Measurements from ENCODE around the gene NDUFV2.
"Not testable (repeated sequence)": the region's sequence is repeated elsewhere in the genome, so short reads cannot be mapped to it uniquely, and the experiment has no call there.

The NDUFV2 gene

GRCh38 chr18:9091066-9091476 is 11.4 kb upstream of the NDUFV2 start:
- DNase-seq = no peak

- DNase-seq = no peak
Measured at GRCh38 chr18:9092665-9093064, 9.8 kb upstream of the NDUFV2 start.

- DNase-seq = not testable (repeated sequence)
Measured at GRCh38 chr18:9093109-9093508, 9.4 kb upstream of the NDUFV2 start.

GRCh38 chr18:9094307-9095226 is 7.9 kb upstream of the NDUFV2 start:
- DNase-seq = no peak

GRCh38 chr18:9095297-9096006 is 7.0 kb upstream of the NDUFV2 start:
- no peak for DNase-seq

GRCh38 chr18:9096007-9096371 is 6.5 kb upstream of the NDUFV2 start:
- no peak for DNase-seq

GRCh38 chr18:9096685-9097084 is 5.8 kb upstream of the NDUFV2 start:
- DNase-seq = no peak

- no peak for DNase-seq
Measured at GRCh38 chr18:9097349-9097748, 5.2 kb upstream of the NDUFV2 start.

- DNase-seq = no peak
Measured at GRCh38 chr18:9100796-9101195, 1.7 kb upstream of the NDUFV2 start.

- peak; percentile 50 for DNase-seq
Measured at GRCh38 chr18:9101730-9102507, 580 bp upstream of the NDUFV2 start.

GRCh38 chr18:9103376-9103873 is 926 bp downstream of the NDUFV2 start:
- DNase-seq = no peak

- DNase-seq = peak; percentile 46
Measured at GRCh38 chr18:9104244-9104901, 1.9 kb downstream of the NDUFV2 start.

GRCh38 chr18:9105420-9105819 is 2.9 kb downstream of the NDUFV2 start:
- DNase-seq = no peak

- DNase-seq = no peak
Measured at GRCh38 chr18:9106094-9106493, 3.6 kb downstream of the NDUFV2 start.

GRCh38 chr18:9106800-9107584 is 4.5 kb downstream of the NDUFV2 start:
- DNase-seq = no peak

- no peak for DNase-seq
Measured at GRCh38 chr18:9108911-9109310, 6.4 kb downstream of the NDUFV2 start.

- no peak for DNase-seq
Measured at GRCh38 chr18:9109523-9109922, 7.0 kb downstream of the NDUFV2 start.

GRCh38 chr18:9113468-9114149 is 11.1 kb downstream of the NDUFV2 start:
- DNase-seq = no peak

GRCh38 chr18:9115984-9116383 is 13.5 kb downstream of the NDUFV2 start:
- no peak for DNase-seq

GRCh38 chr18:9117980-9118841 is 15.7 kb downstream of the NDUFV2 start:
- DNase-seq = no peak

All from NCI-H146 (cell line).